SK-N-SH (cell line): Measurements from ENCODE around the gene IL21R. TPM values are rescaled to one million over a fixed set of nuclear protein-coding genes. Genes with fewer than 3 reads are reported as not detected.
A peak's percentile ranks its signal among the peaks of the same experiment; 100 is the strongest.

Experiments used
- CTCF ChIA-PET: fragments of 300-600, 350-600 bp; formaldehyde crosslinking; extraction: SDS; loops from one replicate; lab custom pipeline; 2021; lab: Yijun Ruan, JAX
- POLR2A ChIA-PET: fragments of 350-600 bp; sonication (Branson Sonifier 250); formaldehyde crosslinking; extraction: SDS; loops from one replicate; lab custom pipeline; 2020; ENCODE audit warnings: antibody characterized with exemption, inconsistent platforms; lab: Yijun Ruan, JAX
- DNase-seq: peaks from one replicate; pipeline ENCODE4 v3.0.0; 2012
- H2AFZ ChIP-seq: fragments of 200-600 bp; sonication (generic); 2 replicates; pipeline ENCODE4 v1.8.1; 2016; ENCODE audit warnings: antibody characterized with exemption, mild to moderate bottlenecking, low read depth
- H3F3A ChIP-seq: fragments of 200-600 bp; sonication (generic); replicated peaks from 2 replicates; pipeline ENCODE3; 2016; ENCODE audit warnings: antibody characterized with exemption, mild to moderate bottlenecking; ENCODE audit not compliant: insufficient read depth
- H3K27ac ChIP-seq, 2 experiments: fragments of 200-500 bp in 1 of 2; fragments of 200-600 bp in 1 of 2; sonication (Bioruptor generic) in 1 of 2; sonication (generic), shearing (Covaris generic) in 1 of 2; 2 replicates each; pipeline versions ENCODE4 v1.5.1 to v1.6.1; 2014 to 2016; ENCODE audit warnings: low read depth in 2 of 2, inconsistent platforms in 1 of 2, low read length in 1 of 2, mild to moderate bottlenecking in 1 of 2, mixed read lengths in 1 of 2
- H3K27me3 ChIP-seq: fragments of 200-600 bp; sonication (generic), shearing (Covaris generic); 2 replicates; pipeline ENCODE4 v1.6.1; 2016; ENCODE audit warnings: mixed run types; ENCODE audit not compliant: insufficient read depth
- H3K36me3 ChIP-seq, 2 experiments: fragments of 200-500 bp in 1 of 2; fragments of 200-600 bp in 1 of 2; sonication (Bioruptor generic) in 1 of 2; sonication (generic) in 1 of 2; replicated peaks in 1 of 2; 2 replicates each; pipeline versions ENCODE3 to v1.5.1; 2014 to 2016; ENCODE audit warnings: low read length in 1 of 2, mild to moderate bottlenecking in 1 of 2; ENCODE audit not compliant: insufficient read depth in 2 of 2, control insufficient read depth in 1 of 2
- H3K4me1 ChIP-seq, 2 experiments: fragments of 200-500 bp in 1 of 2; fragments of 200-600 bp in 1 of 2; sonication (Bioruptor generic) in 1 of 2; sonication (generic), shearing (Covaris generic) in 1 of 2; 2 replicates each; pipeline versions ENCODE4 v1.5.1 to v1.6.1; 2014 to 2016; ENCODE audit warnings: low read depth in 1 of 2, low read length in 1 of 2, mixed run types in 1 of 2; ENCODE audit not compliant: insufficient read depth in 2 of 2, control insufficient read depth in 1 of 2
- H3K4me2 ChIP-seq: fragments of 200-600 bp; sonication (generic), shearing (Covaris generic); 2 replicates; pipeline ENCODE4 v1.6.1; 2017; ENCODE audit warnings: mixed run types
- H3K4me3 ChIP-seq, 2 experiments: fragments of 200-500 bp in 1 of 2; fragments of 200-600 bp in 1 of 2; sonication (Bioruptor generic) in 1 of 2; sonication (generic), shearing (Covaris generic) in 1 of 2; 2 replicates each; pipeline versions ENCODE4 v1.5.1 to v1.8.1; 2014 to 2016; ENCODE audit warnings: low read depth in 2 of 2, inconsistent platforms in 1 of 2, low read length in 1 of 2, mild to moderate bottlenecking in 1 of 2, mixed read lengths in 1 of 2, moderate library complexity in 1 of 2
- H3K79me2 ChIP-seq: fragments of 200-600 bp; sonication (generic); 2 replicates; pipeline ENCODE4 v1.8.1; 2017; ENCODE audit warnings: mild to moderate bottlenecking; ENCODE audit not compliant: insufficient read depth
- H3K9ac ChIP-seq: fragments of 200-600 bp; sonication (generic); 2 replicates; pipeline ENCODE4 v1.6.1; 2017; ENCODE audit warnings: mixed run types
- H3K9me2 ChIP-seq: fragments of 200-600 bp; sonication (generic); 2 replicates; pipeline ENCODE4 v1.6.1; 2017; ENCODE audit warnings: mixed run types
- H3K9me3 ChIP-seq: fragments of 200-600 bp; sonication (generic); 2 replicates; pipeline ENCODE4 v1.6.1; 2017; ENCODE audit warnings: mixed run types, mild to moderate bottlenecking, moderate library complexity
- H4K20me1 ChIP-seq: fragments of 200-600 bp; sonication (generic); 2 replicates; pipeline ENCODE4 v1.6.1; 2017; ENCODE audit warnings: mild to moderate bottlenecking, mixed run types; ENCODE audit not compliant: insufficient read depth
- CHD2 ChIP-seq: fragments of 150-350 bp; IDR thresholded peaks from 2 replicates; pipeline ENCODE4 v1.6.1; 2018; ENCODE audit warnings: low read length; ENCODE audit not compliant: partially characterized antibody
- EP300 ChIP-seq, 2 experiments: IDR thresholded peaks; 2 replicates each; pipeline versions ENCODE4 v1.4.0 to v1.6.1; 2012; ENCODE audit warnings: borderline replicate concordance in 1 of 2, low read depth in 1 of 2, low read length in 1 of 2
- FOSL2 ChIP-seq: IDR thresholded peaks from 2 replicates; pipeline ENCODE4 v1.4.0; 2012; ENCODE audit warnings: low read depth, mild to moderate bottlenecking, moderate library complexity, borderline replicate concordance
- FOXJ3 ChIP-seq: sonication (generic); formaldehyde crosslinking; IDR thresholded peaks from 2 replicates; pipeline ENCODE4 v1.5.1; 2020; ENCODE audit warnings: mild to moderate bottlenecking, missing genetic modification reagents
- GABPA ChIP-seq: IDR thresholded peaks from 2 replicates; pipeline ENCODE4 v1.4.0; 2012; ENCODE audit warnings: low read depth, mild to moderate bottlenecking
- GATA2 ChIP-seq: sonication (generic); formaldehyde crosslinking; IDR thresholded peaks from 2 replicates; pipeline ENCODE4 v1.5.0; 2020; ENCODE audit warnings: mild to moderate bottlenecking, missing genetic modification reagents
- JUND ChIP-seq: IDR thresholded peaks from 2 replicates; pipeline ENCODE4 v1.4.0; 2012
- MEF2A ChIP-seq: IDR thresholded peaks from 2 replicates; pipeline ENCODE4 v1.4.0; 2012; ENCODE audit warnings: low read depth, borderline replicate concordance
- NFIC ChIP-seq: IDR thresholded peaks from 2 replicates; pipeline ENCODE4 v1.4.0; 2012; ENCODE audit warnings: borderline replicate concordance
- NRF1 ChIP-seq: IDR thresholded peaks from 2 replicates; pipeline ENCODE4 v1.6.1; 2012; ENCODE audit warnings: low read depth, mild to moderate bottlenecking, low read length
- POLR2AphosphoS5 ChIP-seq: IDR thresholded peaks from 2 replicates; pipeline ENCODE4 v1.6.1; 2012; ENCODE audit warnings: low read depth, low read length
- RCOR1 ChIP-seq: fragments of 150-350 bp; IDR thresholded peaks from 2 replicates; pipeline ENCODE4 v1.6.1; 2017; ENCODE audit warnings: antibody characterized with exemption, low read length
- SMC3 ChIP-seq: IDR thresholded peaks from 2 replicates; pipeline ENCODE4 v1.6.1; 2012; ENCODE audit warnings: low read depth, low read length, improper control_type of control experiment
- TAF1 ChIP-seq: IDR thresholded peaks from 2 replicates; pipeline ENCODE4 v1.6.1; 2012; ENCODE audit warnings: low read depth, mild to moderate bottlenecking, low read length, moderate library complexity, borderline replicate concordance
- TEAD4 ChIP-seq: IDR thresholded peaks from 2 replicates; pipeline ENCODE4 v1.4.0; 2012; ENCODE audit warnings: mild to moderate bottlenecking, borderline replicate concordance; ENCODE audit not compliant: insufficient read depth
- WGBS: methylation state at CpG from one replicate; pipeline ENCODE4 v1.1.6; 2017; ENCODE audit warnings: low lambda C conversion rate; 5-methylcytosine and 5-hydroxymethylcytosine counted together
- polyA plus RNA-seq, 3 experiments: library from polyadenylated mRNA; depleted of rRNA; stranded (reverse); fragments of >200 nt; gene quantifications; 2 replicates each; pipeline ENCODE4 v1.2.3, GENCODE V29; 2012
- TF ChIP-seq, protein P1 (sequence below): IDR thresholded peaks from 2 replicates; pipeline ENCODE4 v1.4.0; 2012; ENCODE audit warnings: low read depth, borderline replicate concordance
- TF ChIP-seq, protein P2 (sequence below): IDR thresholded peaks from 2 replicates; pipeline ENCODE4 v1.6.1; 2012; ENCODE audit warnings: mild to moderate bottlenecking, low read depth, low read length, moderate library complexity
- TF ChIP-seq, protein P3 (sequence below): IDR thresholded peaks from 2 replicates; pipeline ENCODE4; 2012
- TF ChIP-seq, protein P4 (sequence below): IDR thresholded peaks from 2 replicates; pipeline ENCODE4 v1.4.0; 2012; ENCODE audit warnings: low read depth, borderline replicate concordance

The IL21R gene
- polyA plus RNA-seq, 1 of the 3 experiments (the other 2 are of a cell fraction), result 0.13 TPM

DNA sequence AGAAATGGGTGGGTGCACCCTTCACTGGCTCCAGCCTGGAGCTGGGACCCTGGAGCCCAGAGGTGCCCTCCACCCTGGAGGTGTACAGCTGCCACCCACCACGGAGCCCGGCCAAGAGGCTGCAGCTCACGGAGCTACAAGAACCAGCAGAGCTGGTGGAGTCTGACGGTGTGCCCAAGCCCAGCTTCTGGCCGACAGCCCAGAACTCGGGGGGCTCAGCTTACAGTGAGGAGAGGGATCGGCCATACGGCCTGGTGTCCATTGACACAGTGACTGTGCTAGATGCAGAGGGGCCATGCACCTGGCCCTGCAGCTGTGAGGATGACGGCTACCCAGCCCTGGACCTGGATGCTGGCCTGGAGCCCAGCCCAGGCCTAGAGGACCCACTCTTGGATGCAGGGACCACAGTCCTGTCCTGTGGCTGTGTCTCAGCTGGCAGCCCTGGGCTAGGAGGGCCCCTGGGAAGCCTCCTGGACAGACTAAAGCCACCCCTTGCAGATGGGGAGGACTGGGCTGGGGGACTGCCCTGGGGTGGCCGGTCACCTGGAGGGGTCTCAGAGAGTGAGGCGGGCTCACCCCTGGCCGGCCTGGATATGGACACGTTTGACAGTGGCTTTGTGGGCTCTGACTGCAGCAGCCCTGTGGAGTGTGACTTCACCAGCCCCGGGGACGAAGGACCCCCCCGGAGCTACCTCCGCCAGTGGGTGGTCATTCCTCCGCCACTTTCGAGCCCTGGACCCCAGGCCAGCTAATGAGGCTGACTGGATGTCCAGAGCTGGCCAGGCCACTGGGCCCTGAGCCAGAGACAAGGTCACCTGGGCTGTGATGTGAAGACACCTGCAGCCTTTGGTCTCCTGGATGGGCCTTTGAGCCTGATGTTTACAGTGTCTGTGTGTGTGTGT is 46.8 kb downstream of the IL21R start:
- WGBS, result 69% methylated on average over 4 of the region's 19 CpGs
- peak; percentile 14 for DNase-seq

More for the DNA sequence above, 46.8 kb downstream of the IL21R start:
- H3K27ac ChIP-seq, result no peak overlapping the region
- H3K36me3 ChIP-seq, result no peaks in the 10 kb centered on the region
- H4K20me1 ChIP-seq, result no peaks in the 10 kb centered on the region
- no peak overlapping the region for H3K4me3 ChIP-seq
- ChIA-PET CTCF (interaction anchor here (0.8 kb wide), 1 partner anchor 8 kb away, joined by 3 read pairs; no protein-coding TSS in a partner anchor), POLR2A (no interaction called here)
- no peak overlapping the region for H2AFZ ChIP-seq
- no peaks in the 10 kb centered on the region for H3K9me3 ChIP-seq
- peaks cover 1% of the 10 kb centered on the region for H3F3A ChIP-seq
- H3K4me1 ChIP-seq, result peaks cover 0 to under 1% of the 10 kb centered on the region in 2 experiments; a peak in 1 of 4 replicates
- H3K9ac ChIP-seq, result no peak overlapping the region
- H3K9me2 ChIP-seq, result no peaks in the 10 kb centered on the region
- no peaks in the 10 kb centered on the region for H3K79me2 ChIP-seq
- no peaks in the 10 kb centered on the region for H3K27me3 ChIP-seq
- H3K4me2 ChIP-seq, result no peak overlapping the region
- TF ChIP-seq RCOR1 (no peak), POLR2AphosphoS5 (no peak), TEAD4 (no peak), MEF2A (no peak), GABPA (no peak), JUND (no peak), GATA2 (CRISPR knock-in tag) (no peak), EP300 (IDR thresholded peaks at IDR 0.05; ENCODE audit: borderline replicate concordance in 1 of 2, low read depth in 1 of 2, low read length in 1 of 2) (no peak), CHD2 (no peak), TAF1 (no peak), FOXJ3 (no peak), SMC3 (no peak), NRF1 (no peak), NFIC (no peak), FOSL2 (no peak)
- TF ChIP-seq, protein P1, sequence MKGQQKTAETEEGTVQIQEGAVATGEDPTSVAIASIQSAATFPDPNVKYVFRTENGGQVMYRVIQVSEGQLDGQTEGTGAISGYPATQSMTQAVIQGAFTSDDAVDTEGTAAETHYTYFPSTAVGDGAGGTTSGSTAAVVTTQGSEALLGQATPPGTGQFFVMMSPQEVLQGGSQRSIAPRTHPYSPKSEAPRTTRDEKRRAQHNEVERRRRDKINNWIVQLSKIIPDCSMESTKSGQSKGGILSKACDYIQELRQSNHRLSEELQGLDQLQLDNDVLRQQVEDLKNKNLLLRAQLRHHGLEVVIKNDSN, result no peak
- TF ChIP-seq, protein P2, sequence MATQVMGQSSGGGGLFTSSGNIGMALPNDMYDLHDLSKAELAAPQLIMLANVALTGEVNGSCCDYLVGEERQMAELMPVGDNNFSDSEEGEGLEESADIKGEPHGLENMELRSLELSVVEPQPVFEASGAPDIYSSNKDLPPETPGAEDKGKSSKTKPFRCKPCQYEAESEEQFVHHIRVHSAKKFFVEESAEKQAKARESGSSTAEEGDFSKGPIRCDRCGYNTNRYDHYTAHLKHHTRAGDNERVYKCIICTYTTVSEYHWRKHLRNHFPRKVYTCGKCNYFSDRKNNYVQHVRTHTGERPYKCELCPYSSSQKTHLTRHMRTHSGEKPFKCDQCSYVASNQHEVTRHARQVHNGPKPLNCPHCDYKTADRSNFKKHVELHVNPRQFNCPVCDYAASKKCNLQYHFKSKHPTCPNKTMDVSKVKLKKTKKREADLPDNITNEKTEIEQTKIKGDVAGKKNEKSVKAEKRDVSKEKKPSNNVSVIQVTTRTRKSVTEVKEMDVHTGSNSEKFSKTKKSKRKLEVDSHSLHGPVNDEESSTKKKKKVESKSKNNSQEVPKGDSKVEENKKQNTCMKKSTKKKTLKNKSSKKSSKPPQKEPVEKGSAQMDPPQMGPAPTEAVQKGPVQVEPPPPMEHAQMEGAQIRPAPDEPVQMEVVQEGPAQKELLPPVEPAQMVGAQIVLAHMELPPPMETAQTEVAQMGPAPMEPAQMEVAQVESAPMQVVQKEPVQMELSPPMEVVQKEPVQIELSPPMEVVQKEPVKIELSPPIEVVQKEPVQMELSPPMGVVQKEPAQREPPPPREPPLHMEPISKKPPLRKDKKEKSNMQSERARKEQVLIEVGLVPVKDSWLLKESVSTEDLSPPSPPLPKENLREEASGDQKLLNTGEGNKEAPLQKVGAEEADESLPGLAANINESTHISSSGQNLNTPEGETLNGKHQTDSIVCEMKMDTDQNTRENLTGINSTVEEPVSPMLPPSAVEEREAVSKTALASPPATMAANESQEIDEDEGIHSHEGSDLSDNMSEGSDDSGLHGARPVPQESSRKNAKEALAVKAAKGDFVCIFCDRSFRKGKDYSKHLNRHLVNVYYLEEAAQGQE, result no peak
- TF ChIP-seq, protein P3, sequence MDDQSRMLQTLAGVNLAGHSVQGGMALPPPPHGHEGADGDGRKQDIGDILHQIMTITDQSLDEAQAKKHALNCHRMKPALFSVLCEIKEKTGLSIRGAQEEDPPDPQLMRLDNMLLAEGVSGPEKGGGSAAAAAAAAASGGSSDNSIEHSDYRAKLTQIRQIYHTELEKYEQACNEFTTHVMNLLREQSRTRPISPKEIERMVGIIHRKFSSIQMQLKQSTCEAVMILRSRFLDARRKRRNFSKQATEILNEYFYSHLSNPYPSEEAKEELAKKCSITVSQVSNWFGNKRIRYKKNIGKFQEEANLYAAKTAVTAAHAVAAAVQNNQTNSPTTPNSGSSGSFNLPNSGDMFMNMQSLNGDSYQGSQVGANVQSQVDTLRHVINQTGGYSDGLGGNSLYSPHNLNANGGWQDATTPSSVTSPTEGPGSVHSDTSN, result no peak
- TF ChIP-seq, protein P4, sequence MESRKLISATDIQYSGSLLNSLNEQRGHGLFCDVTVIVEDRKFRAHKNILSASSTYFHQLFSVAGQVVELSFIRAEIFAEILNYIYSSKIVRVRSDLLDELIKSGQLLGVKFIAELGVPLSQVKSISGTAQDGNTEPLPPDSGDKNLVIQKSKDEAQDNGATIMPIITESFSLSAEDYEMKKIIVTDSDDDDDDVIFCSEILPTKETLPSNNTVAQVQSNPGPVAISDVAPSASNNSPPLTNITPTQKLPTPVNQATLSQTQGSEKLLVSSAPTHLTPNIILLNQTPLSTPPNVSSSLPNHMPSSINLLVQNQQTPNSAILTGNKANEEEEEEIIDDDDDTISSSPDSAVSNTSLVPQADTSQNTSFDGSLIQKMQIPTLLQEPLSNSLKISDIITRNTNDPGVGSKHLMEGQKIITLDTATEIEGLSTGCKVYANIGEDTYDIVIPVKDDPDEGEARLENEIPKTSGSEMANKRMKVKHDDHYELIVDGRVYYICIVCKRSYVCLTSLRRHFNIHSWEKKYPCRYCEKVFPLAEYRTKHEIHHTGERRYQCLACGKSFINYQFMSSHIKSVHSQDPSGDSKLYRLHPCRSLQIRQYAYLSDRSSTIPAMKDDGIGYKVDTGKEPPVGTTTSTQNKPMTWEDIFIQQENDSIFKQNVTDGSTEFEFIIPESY, result no peak
- TF ChIP-seq, all 33 proteins: peak for 0
